Upper lobe of left lung (tissue), 6 donors: ENCODE data around the gene KLK5. TPM values are rescaled to one million over a fixed set of nuclear protein-coding genes. Genes with fewer than 3 reads are reported as not detected.

Experiments used
- ATAC-seq, 2 donors: fragments of 200-7000 bp; cut with Tn5 transposase; one replicate each; pipeline ENCODE4 v1.9.1; 2022; ENCODE audit warnings: mild to moderate bottlenecking in 2 of 2, moderate library complexity in 2 of 2; ENCODE audit not compliant: low FRiP score in 2 of 2
- DNase-seq, 2 donors: peaks; one replicate each; pipeline ENCODE4 v3.0.0-alpha.2; 2019 to 2020
- H3K27ac ChIP-seq, 4 donors: fragments of 200-600 bp; sonication (generic); one replicate each; pipeline ENCODE4 v1.5.1; 2016 to 2019
- H3K27me3 ChIP-seq, 4 donors: fragments of 200-600 bp; sonication (generic); one replicate each; pipeline ENCODE4 v1.5.1; 2017 to 2019
- H3K36me3 ChIP-seq, 4 donors: fragments of 200-600 bp; sonication (generic); one replicate each; pipeline ENCODE4 v1.5.1; 2016 to 2019
- H3K4me1 ChIP-seq, 4 donors: fragments of 200-600 bp; sonication (generic); one replicate each; pipeline ENCODE4 v1.5.1; 2018 to 2019
- H3K4me3 ChIP-seq, 4 donors: fragments of 200-600 bp; sonication (generic); one replicate each; pipeline ENCODE4 v1.5.1; 2017 to 2019; ENCODE audit warnings: mild to moderate bottlenecking in 2 of 4, moderate library complexity in 1 of 4
- H3K9me3 ChIP-seq, 4 donors: fragments of 200-600 bp; sonication (generic); one replicate each; pipeline ENCODE4 v1.5.1; 2018 to 2019
- EP300 ChIP-seq, 4 donors: sonication (generic); formaldehyde crosslinking; IDR thresholded peaks; one replicate each; pipeline ENCODE4 v1.5.1; 2017; ENCODE audit warnings: antibody characterized with exemption in 4 of 4, control low read depth in 2 of 4
- POLR2A ChIP-seq, 4 donors: fragments of 450-650 bp; IDR thresholded peaks; one replicate each; pipeline ENCODE4 v1.5.1; 2016 to 2017; ENCODE audit warnings: antibody characterized with exemption in 4 of 4, mild to moderate bottlenecking in 2 of 4
- POLR2AphosphoS5 ChIP-seq, 2 donors: sonication (generic); formaldehyde crosslinking; IDR thresholded peaks; one replicate each; pipeline ENCODE4 v1.5.1; 2017; ENCODE audit warnings: antibody characterized with exemption in 2 of 2
- WGBS, 2 donors: methylation state at CpG; one replicate each; pipeline ENCODE4 v1.1.5; 2017 to 2018; 5-methylcytosine and 5-hydroxymethylcytosine counted together
- total RNA-seq, 6 donors: library from RNA; depleted of rRNA in 4 of 6; stranded (reverse); fragments of >200 nt in 4 of 6; gene quantifications; one replicate each; pipeline versions ENCODE4 v1.1.0 to v1.2.1, GENCODE V29; 2016 to 2021
- TF ChIP-seq, protein P1 (sequence below), 6 experiments: fragments of 450-650 bp in 4 of 6; fragments of 200-600 bp in 2 of 6; sonication (generic) in 2 of 6; IDR thresholded peaks; one replicate each; pipeline ENCODE4 v1.5.1; 2016 to 2019; ENCODE audit warnings: antibody characterized with exemption in 6 of 6
- donor health status: DM: no; HTN: no; CAD: no; lungs with moderate emphysema.
- donor health status: DM: no; HTN: yes; CAD: no; lungs with severe emphysema.

The KLK5 gene
- total RNA-seq, 6 donors from 2014 or later = 0.74 TPM; not detected in 5

DNA sequence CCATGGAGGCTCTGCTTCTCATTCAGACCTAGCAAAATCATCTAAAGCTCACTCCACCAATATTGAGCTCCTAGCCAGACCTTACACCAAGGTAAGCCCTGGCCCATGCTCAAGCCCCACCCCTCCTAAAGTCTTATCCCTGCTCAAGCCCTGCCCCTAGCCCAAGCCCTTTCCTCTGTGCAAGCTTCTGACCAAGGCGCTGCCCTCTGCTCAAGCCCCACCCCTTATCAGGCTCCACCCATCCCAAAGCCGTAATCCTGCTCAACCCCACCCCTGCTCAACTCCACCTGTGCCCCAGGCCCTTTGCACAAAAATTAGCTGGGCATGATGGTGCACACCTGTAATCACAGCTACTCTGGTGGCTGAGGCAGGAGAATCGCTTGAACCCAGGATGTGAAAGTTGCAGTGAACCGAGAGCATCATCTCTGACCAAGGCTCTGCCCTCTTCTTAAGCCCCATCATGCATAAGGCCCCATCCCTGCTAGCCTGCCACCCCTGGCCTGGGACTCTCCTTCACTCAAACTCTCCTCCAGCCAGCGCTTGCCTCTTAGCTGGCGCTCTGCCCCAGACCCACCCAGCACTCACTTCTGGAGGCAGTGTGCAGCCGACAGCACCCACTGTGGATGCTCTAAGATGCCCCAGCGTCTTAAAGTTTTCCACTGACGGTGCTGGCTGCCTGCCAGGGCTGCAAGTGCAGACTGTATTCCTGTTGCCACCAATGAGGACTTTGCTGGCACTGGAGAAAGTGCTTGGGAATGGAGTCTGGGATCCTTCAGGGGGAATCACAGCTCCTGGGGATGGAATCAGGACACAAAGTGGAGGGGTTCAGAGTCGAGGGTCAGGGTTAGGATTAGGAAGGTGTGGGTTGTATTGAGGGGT, 58.1 kb downstream of the KLK5 start:
- no peak for ATAC-seq
- no peak for TF ChIP-seq POLR2A (IDR thresholded peaks at IDR 0.05)
- no peak for TF ChIP-seq EP300 (IDR thresholded peaks at IDR 0.05)
- no peak for TF ChIP-seq POLR2AphosphoS5 (IDR thresholded peaks at IDR 0.05)
- TF ChIP-seq, protein P1, sequence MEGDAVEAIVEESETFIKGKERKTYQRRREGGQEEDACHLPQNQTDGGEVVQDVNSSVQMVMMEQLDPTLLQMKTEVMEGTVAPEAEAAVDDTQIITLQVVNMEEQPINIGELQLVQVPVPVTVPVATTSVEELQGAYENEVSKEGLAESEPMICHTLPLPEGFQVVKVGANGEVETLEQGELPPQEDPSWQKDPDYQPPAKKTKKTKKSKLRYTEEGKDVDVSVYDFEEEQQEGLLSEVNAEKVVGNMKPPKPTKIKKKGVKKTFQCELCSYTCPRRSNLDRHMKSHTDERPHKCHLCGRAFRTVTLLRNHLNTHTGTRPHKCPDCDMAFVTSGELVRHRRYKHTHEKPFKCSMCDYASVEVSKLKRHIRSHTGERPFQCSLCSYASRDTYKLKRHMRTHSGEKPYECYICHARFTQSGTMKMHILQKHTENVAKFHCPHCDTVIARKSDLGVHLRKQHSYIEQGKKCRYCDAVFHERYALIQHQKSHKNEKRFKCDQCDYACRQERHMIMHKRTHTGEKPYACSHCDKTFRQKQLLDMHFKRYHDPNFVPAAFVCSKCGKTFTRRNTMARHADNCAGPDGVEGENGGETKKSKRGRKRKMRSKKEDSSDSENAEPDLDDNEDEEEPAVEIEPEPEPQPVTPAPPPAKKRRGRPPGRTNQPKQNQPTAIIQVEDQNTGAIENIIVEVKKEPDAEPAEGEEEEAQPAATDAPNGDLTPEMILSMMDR (IDR thresholded peaks at IDR 0.05) = no peak
- H3K9me3 ChIP-seq = no peaks in the 10 kb centered on the region
- no peak overlapping the region for H3K4me3 ChIP-seq
- WGBS, 2 donors = 70 to 72% methylated on average over 10 of the region's 10 CpGs
- H3K4me1 ChIP-seq = no peaks in the 10 kb centered on the region
- no peak overlapping the region for H3K27ac ChIP-seq
- H3K27me3 ChIP-seq = no peaks in the 10 kb centered on the region
- DNase-seq = peak in 1 of 2 donors; percentile 17
- no peaks in the 10 kb centered on the region for H3K36me3 ChIP-seq

Other genes with a start within 250 kb of the KLK5 start
- under 1 TPM in 2 of 6 donors, not detected in 4; 0.40 to 0.54 TPM for gene SHANK1, start 233.2 kb downstream of the KLK5 start, total RNA-seq
- 10 to 100 TPM in 4 of 6 donors, 1 to 10 TPM in 2; 3.9 to 19.6 (median 15.9) TPM for gene CLEC11A, start 229.7 kb downstream of the KLK5 start, total RNA-seq
- not detected for gene GPR32, start 182.6 kb downstream of the KLK5 start, total RNA-seq
- not detected for gene ACP4, start 162.6 kb downstream of the KLK5 start, total RNA-seq
- gene KLK1, start 129.3 kb downstream of the KLK5 start, total RNA-seq = 1 to 10 TPM in 3 of 6 donors, not detected in 3; 1.3 to 3.3 (median 2.0) TPM
- gene KLK15, start 119.5 kb downstream of the KLK5 start, total RNA-seq = not detected
- under 1 TPM in 1 of 6 donors, not detected in 5; 0.33 TPM for gene KLK3, start 98.1 kb downstream of the KLK5 start, total RNA-seq
- not detected for gene KLK2, start 79.6 kb downstream of the KLK5 start, total RNA-seq
- not detected for gene KLK4, start 41.6 kb downstream of the KLK5 start, total RNA-seq
- gene KLK6, start 16.6 kb upstream of the KLK5 start, total RNA-seq = not detected
- 1 to 10 TPM in 1 of 6 donors, under 1 TPM in 1, not detected in 4; 0.30 to 1.1 TPM for gene KLK7, start 30.9 kb upstream of the KLK5 start, total RNA-seq
- not detected for gene KLK8, start 48.6 kb upstream of the KLK5 start, total RNA-seq
- gene KLK10, start 66.7 kb upstream of the KLK5 start, total RNA-seq = 10 to 100 TPM in 3 of 6 donors, 1 to 10 TPM in 2, not detected in 1; 4.8 to 21.7 (median 18.6) TPM
- 10 to 100 TPM; 13.3 to 37.7 (median 22.9) TPM for gene KLK11, start 73.6 kb upstream of the KLK5 start, total RNA-seq
- 1 to 10 TPM in 1 of 6 donors, under 1 TPM in 1, not detected in 4; 0.54 to 2.0 TPM for gene KLK12, start 82.0 kb upstream of the KLK5 start, total RNA-seq
- gene KLK13, start 112.1 kb upstream of the KLK5 start, total RNA-seq = 10 to 100 TPM in 1 of 6 donors, 1 to 10 TPM in 1, under 1 TPM in 2, not detected in 2; 0.54 to 24.1 (median 1.9) TPM
- gene KLK14, start 129.8 kb upstream of the KLK5 start, total RNA-seq = 1 to 10 TPM in 3 of 6 donors, not detected in 3; 1.2 to 2.1 (median 2.0) TPM
- 10 to 100 TPM in 5 of 6 donors, 1 to 10 TPM in 1; 9.5 to 23.0 (median 15.1) TPM for gene CTU1, start 155.4 kb upstream of the KLK5 start, total RNA-seq
- gene SIGLEC9, start 171.9 kb upstream of the KLK5 start, total RNA-seq = 10 to 100 TPM in 5 of 6 donors, 1 to 10 TPM in 1; 6.8 to 47.1 (median 24.6) TPM
- 10 to 100 TPM in 1 of 6 donors, 1 to 10 TPM in 5; 3.4 to 10.9 (median 8.1) TPM for gene SIGLEC7, start 189.3 kb upstream of the KLK5 start, total RNA-seq